ENCODE measurements around the gene VASH1. TPM values are rescaled to one million over a fixed set of nuclear protein-coding genes. Genes with fewer than 3 reads are reported as not detected.

VASH1 gene
- total RNA-seq, 4 donors from 2014 or later: 5.6 to 17.5 (median 9.2) TPM

DNA sequence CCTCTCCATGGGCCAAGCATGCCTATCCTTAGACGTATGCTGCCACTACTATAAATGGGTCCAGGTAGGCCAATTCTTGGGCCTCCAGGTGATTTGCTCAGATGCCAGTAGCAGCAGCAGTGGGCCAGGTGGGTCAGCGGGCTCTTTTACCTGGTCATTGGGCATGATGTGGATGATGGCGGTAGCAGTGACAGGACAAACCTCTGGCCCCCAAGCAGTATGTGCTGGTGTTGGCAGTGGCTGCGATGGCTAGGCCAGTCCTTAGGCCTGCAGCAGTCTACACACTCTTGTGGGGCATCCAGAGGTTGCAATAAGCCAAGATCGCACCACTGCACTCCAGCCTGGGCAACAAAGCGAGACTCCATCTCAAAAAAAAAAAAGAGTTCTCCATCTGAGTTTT lies 19.1 kb upstream of the VASH1 start:
- Histone ChIP-seq H3K27ac (replicated peaks in 1 of 4) (no peak overlapping the region), H3K4me1 (no peaks in the 10 kb centered on the region), H3K27me3 (no peaks in the 10 kb centered on the region), H3K4me3 (no peak overlapping the region), H3K9me3 (peaks cover 0 to 17% (median 15%) of the 10 kb centered on the region in 4 donors), H3K36me3 (peaks cover 0 to 10% (median 0%) of the 10 kb centered on the region in 4 donors)
- intact Hi-C loops (cut with DNase I): no loop called here
- TF ChIP-seq, protein P1, sequence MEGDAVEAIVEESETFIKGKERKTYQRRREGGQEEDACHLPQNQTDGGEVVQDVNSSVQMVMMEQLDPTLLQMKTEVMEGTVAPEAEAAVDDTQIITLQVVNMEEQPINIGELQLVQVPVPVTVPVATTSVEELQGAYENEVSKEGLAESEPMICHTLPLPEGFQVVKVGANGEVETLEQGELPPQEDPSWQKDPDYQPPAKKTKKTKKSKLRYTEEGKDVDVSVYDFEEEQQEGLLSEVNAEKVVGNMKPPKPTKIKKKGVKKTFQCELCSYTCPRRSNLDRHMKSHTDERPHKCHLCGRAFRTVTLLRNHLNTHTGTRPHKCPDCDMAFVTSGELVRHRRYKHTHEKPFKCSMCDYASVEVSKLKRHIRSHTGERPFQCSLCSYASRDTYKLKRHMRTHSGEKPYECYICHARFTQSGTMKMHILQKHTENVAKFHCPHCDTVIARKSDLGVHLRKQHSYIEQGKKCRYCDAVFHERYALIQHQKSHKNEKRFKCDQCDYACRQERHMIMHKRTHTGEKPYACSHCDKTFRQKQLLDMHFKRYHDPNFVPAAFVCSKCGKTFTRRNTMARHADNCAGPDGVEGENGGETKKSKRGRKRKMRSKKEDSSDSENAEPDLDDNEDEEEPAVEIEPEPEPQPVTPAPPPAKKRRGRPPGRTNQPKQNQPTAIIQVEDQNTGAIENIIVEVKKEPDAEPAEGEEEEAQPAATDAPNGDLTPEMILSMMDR (IDR thresholded peaks at IDR 0.05): no peak
- TF ChIP-seq POLR2AphosphoS5 (IDR thresholded peaks at IDR 0.05): no peak
- no peak for TF ChIP-seq POLR2A (IDR thresholded peaks at IDR 0.05; ENCODE audit: low read depth)
- no peak for TF ChIP-seq EP300 (IDR thresholded peaks at IDR 0.05)
- 96% methylated on average over 6 of the region's 6 CpGs for WGBS
- DNase-seq (ENCODE audit: extremely low spot score): no peak

- no peak overlapping the region for H3K27ac ChIP-seq (replicated peaks in 1 of 4)
- peaks cover 0 to 10% (median 0%) of the 10 kb centered on the region in 4 donors for H3K36me3 ChIP-seq
- intact Hi-C loops (cut with DNase I): no loop called here
- no peaks in the 10 kb centered on the region for H3K27me3 ChIP-seq
- TF ChIP-seq EP300 (IDR thresholded peaks at IDR 0.05) (no peak), POLR2A (IDR thresholded peaks at IDR 0.05; ENCODE audit: low read depth) (no peak), POLR2AphosphoS5 (IDR thresholded peaks at IDR 0.05) (no peak)
- TF ChIP-seq, protein P1 (IDR thresholded peaks at IDR 0.05): no peak
- H3K9me3 ChIP-seq: peaks cover 0 to 17% (median 15%) of the 10 kb centered on the region in 4 donors
- H3K4me1 ChIP-seq: no peaks in the 10 kb centered on the region
- WGBS: 94% methylated on average over 7 of the region's 7 CpGs
- no peak overlapping the region for H3K4me3 ChIP-seq
- DNase-seq (ENCODE audit: extremely low spot score): no peak
Measured at GRCh38 chr14:76742966-76743365, 18.3 kb upstream of the VASH1 start.

GRCh38 chr14:76752744-76753143 lies 8.5 kb upstream of the VASH1 start:
- DNase-seq (ENCODE audit: extremely low spot score): peak; percentile 78
- H3K4me1 ChIP-seq: no peaks in the 10 kb centered on the region
- H3K27me3 ChIP-seq: no peaks in the 10 kb centered on the region
- no peaks in the 10 kb centered on the region for H3K36me3 ChIP-seq
- no peak overlapping the region for H3K27ac ChIP-seq (replicated peaks in 1 of 4)
- intact Hi-C loops (cut with DNase I): no loop called here
- TF ChIP-seq POLR2AphosphoS5 (IDR thresholded peaks at IDR 0.05) (no peak), EP300 (IDR thresholded peaks at IDR 0.05) (no peak), POLR2A (IDR thresholded peaks at IDR 0.05; ENCODE audit: low read depth) (no peak)
- TF ChIP-seq, protein P1 (IDR thresholded peaks at IDR 0.05): no peak
- no peak overlapping the region for H3K4me3 ChIP-seq
- 86% methylated on average over 5 of the region's 6 CpGs for WGBS
- no peaks in the 10 kb centered on the region for H3K9me3 ChIP-seq

DNA sequence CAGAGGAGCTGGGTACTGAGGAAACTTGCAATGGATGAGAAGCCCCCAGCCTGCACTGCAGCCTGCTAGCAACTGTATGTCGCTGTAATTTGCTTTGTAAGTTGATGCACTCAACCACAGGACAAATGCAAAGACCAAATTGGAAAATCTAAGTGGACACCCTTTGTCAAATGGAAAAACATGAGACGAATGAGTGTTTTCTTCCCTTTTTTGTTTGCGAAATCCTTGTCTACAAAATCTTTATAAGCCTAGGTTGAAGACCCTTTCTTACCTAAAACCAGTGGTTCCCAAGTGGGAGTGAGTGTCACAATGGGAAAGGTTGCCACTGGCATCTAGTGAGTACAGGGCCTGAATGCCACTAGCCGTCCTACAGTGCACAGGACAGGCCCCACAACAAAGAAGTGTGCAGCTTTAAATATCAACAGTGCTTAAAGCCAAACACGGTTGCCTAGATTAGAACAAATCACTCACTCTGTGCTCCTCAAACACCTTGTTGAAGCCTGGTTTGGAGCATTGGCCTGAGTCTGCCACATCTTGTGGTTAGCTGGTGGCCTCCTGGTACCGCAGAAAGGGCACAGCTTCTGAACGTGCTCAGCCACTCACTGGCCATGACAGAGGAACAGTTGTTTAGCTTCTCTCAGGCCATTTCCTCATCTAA lies 7.6 kb upstream of the VASH1 start:
- DNase-seq (ENCODE audit: extremely low spot score): no peak
- Histone ChIP-seq H3K4me1 (no peaks in the 10 kb centered on the region), H3K27me3 (no peaks in the 10 kb centered on the region), H3K36me3 (no peaks in the 10 kb centered on the region), H3K27ac (replicated peaks in 1 of 4) (no peak overlapping the region), H3K9me3 (no peaks in the 10 kb centered on the region), H3K4me3 (no peak overlapping the region)
- intact Hi-C loops (cut with DNase I): no loop called here
- 81% methylated on average over 7 of the region's 7 CpGs for WGBS
- TF ChIP-seq, protein P1 (IDR thresholded peaks at IDR 0.05): no peak
- no peak for TF ChIP-seq EP300 (IDR thresholded peaks at IDR 0.05)
- no peak for TF ChIP-seq POLR2AphosphoS5 (IDR thresholded peaks at IDR 0.05)
- TF ChIP-seq POLR2A (IDR thresholded peaks at IDR 0.05; ENCODE audit: low read depth): no peak

DNA sequence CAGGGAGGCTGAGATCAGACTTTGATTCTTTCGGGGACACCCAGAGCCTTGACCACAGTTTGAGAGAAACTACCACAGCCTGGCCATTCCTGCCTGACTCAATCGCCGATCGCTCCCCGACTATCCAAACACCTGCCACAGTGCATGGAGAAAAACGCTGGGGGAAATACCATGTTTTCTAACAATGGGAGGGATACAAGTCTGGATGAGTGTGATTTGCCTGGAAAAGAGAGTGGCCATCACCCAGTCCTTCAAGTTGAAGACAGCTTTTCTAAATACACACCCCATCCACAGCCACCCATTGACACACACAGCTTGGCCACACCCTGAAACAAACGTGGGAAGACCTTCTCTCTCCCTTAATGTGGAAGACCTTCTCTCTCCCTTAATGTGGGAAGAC lies 6.7 kb upstream of the VASH1 start:
- H3K36me3 ChIP-seq: no peaks in the 10 kb centered on the region
- intact Hi-C loops (cut with DNase I): no loop called here
- H3K27ac ChIP-seq (replicated peaks in 1 of 4): no peak overlapping the region
- TF ChIP-seq EP300 (IDR thresholded peaks at IDR 0.05): no peak
- H3K4me1 ChIP-seq: no peaks in the 10 kb centered on the region
- 92% methylated on average over 7 of the region's 7 CpGs for WGBS
- no peaks in the 10 kb centered on the region for H3K27me3 ChIP-seq
- H3K4me3 ChIP-seq: no peak overlapping the region
- peak; percentile 80 for DNase-seq (ENCODE audit: extremely low spot score)
- H3K9me3 ChIP-seq: no peaks in the 10 kb centered on the region

Data from esophagus muscularis mucosa (tissue), 4 donors.